ENCODE data around the gene KCNE2. TPM values are rescaled to one million over a fixed set of nuclear protein-coding genes. Genes with fewer than 3 reads are reported as not detected.
"Not testable (repeated sequence)": the region's sequence is repeated elsewhere in the genome, so short reads cannot be mapped to it uniquely, and the experiment has no call there.

Gene KCNE2
- total RNA-seq, 2 donors from 2014 or later: not detected

DNA sequence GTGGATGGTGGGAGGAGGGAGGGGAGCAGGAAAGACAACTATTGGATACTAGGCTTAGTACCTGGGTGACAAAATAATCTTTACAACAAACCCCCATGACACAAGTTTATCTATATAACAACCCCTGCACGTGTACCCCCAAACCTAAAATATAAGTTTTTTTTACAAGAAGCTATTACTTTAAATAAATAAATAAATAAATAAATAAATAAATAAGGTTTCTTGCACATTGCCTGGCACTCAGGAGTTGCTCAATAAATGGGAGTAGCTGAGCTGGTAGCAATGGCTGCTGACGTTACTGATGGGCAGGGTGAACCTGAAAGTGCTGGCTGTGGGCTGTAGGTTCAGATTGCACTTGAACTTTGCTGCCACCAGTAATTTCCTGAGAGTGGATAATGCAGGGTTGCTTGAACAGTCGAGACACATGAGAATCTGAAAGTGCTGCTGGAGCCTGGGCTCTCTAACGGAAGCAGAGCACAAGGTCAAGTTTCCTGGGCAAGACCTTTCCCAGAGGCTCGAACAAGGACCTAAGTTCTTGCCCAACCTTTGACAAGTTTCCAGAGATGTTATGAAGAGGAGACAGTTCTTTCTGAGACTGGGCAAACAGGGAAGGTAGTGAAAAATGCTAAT is 14.8 kb upstream of the KCNE2 start:
- DNase-seq (ENCODE audit: low spot score): peak; percentile 30
- intact Hi-C loops (cut with DNase I): loop anchor here (5.0 kb wide), 3 partner anchors 147 to 432 kb away; partner anchors contain the start of gene ATP5PO (in 1 of the 2)

DNA sequence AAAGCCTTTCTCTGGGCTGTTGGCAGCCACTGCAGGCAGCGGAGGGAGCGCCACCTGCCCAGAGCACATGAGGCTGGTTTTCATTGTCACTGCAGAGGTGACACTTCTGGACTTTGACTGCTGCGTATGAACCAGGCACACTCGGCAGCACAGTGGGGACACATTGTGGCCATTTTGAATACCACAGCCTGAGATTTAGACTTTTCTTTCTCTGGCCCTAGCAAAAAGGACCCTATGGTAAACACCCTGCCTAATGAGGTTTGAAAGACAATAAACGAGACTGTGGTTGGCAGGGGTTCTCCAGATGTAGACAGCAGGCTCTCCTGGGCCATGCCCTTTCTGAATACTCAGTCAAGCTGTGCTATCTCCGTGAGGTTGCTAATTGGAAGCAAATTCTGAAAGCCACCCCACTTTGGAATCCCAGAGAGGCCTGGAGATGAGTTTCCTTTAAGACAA is 12.0 kb upstream of the KCNE2 start:
- intact Hi-C loops (cut with DNase I): no loop called here
- DNase-seq (ENCODE audit: low spot score): peak; percentile 70

DNA sequence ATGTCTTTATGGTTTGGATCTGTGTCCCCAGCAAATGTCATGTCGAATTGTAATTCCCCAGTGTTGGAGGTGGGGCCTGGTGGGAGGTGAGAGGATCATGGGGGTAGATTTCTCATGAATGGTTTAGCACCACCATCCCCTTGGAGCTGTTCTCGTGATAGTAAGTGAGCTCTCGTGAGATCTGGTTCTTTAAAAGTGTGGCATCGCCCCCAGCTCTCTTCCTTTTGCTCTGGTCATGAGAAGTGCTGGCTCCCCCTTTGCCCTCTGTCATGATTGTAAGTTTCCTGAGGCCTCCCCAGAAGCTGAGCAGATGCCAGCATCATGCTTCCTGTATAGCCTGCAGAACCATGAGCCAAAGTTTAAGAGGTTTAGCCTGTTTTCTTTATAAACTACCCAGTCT is 11.2 kb upstream of the KCNE2 start:
- intact Hi-C loops (cut with DNase I): no loop called here
- no peak for DNase-seq (ENCODE audit: low spot score)

DNA sequence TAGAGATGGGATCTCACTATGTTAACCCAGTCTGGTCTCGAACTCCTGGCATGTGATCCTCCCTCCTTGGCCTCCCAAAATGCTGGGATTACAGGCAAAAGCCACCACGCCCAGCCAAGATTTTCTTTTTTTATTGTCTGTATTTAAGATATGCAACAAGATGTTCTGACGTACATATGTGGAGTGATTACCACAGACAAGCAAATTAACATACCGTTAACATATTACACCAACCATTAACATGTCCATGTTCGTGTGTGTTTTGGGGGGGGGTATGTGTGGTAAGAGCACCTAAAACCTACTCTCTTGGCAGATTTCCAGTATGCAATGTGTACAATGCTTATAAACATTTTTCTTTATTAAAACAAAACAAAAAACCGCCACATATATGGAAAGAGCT is 10.6 kb upstream of the KCNE2 start:
- intact Hi-C loops (cut with DNase I): no loop called here
- no peak for DNase-seq (ENCODE audit: low spot score)

DNA sequence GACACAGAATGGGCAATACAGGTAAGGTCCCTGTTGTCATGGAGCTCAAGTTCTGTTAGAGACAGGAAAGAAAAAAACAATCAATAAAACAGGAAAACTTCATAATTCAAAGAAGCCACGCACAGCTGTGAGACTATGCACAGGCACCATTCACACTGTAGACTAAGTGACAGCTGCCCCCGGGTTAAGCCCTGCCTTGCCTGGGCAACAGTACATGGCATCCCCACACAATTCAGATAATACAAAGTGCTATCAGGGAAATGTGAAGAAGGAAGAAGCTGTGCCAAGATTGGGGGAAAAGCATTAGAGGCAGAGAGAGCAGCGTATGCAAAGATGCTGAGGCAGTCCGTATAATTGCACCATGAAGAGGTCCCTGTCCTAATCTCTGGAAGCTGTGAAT is 9.0 kb upstream of the KCNE2 start:
- intact Hi-C loops (cut with DNase I): no loop called here
- DNase-seq (ENCODE audit: low spot score): peak; percentile 16

DNA sequence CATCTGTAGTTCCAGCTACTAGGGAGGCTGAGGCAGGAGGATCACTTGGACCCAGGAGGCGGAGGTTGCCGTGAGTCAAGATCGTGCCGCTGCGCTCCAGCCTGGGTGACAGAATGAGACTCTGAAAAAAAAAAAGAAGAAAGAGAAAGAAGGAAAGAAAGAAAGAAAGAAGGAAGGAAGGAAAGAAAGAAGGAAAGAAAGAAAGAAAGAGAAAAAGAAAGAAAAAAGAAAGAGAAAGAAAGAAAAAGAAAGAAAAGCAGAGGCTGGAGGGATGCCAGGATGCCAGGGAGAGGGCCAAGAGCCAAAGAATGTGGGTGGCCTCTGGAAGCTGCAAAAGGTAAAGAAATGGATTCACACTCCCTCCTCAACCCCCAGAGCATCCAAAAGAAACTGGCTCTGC is 8.2 kb upstream of the KCNE2 start:
- DNase-seq (ENCODE audit: low spot score): peak; percentile 26
- intact Hi-C loops (cut with DNase I): no loop called here

DNA sequence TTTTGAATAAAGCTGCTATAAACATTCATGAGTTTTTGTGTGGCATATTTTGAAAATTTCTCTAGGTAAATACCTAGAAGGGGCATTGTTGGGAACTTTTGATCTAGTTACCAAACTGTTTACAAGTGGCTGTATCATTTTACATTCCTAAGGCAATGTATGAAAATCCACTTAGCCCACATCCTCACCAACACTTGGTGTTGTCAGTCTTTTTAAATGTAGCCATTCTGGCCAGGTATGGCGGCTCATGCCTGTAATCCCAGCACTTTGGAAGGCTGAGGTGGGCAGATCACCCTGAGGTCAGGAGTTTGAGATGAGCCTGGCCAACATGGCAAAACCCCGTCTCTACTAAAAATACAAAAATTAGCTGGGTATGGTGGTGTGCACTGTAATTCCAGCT is 5.9 kb upstream of the KCNE2 start:
- no peak for DNase-seq (ENCODE audit: low spot score)
- intact Hi-C loops (cut with DNase I): no loop called here

DNA sequence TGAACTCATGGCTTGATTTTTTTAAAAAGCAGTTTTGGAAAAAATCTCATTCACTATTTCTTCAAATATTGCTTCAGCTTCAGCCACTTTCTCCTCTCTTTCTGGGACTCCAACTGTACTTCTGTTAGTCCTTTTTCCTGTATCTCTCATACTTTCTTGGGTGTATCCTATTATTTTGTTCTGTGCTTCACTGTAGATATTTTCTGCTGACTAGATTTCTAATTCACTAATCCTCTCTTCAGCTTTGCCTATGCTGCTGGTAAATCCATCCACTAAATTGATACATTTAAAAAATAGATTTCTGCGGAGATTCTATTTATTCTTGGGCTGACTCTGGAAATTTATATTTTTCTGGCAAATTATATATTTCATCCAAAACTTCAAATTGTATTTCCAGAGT is 4.9 kb upstream of the KCNE2 start:
- no peak for DNase-seq (ENCODE audit: low spot score)
- intact Hi-C loops (cut with DNase I): no loop called here

DNA sequence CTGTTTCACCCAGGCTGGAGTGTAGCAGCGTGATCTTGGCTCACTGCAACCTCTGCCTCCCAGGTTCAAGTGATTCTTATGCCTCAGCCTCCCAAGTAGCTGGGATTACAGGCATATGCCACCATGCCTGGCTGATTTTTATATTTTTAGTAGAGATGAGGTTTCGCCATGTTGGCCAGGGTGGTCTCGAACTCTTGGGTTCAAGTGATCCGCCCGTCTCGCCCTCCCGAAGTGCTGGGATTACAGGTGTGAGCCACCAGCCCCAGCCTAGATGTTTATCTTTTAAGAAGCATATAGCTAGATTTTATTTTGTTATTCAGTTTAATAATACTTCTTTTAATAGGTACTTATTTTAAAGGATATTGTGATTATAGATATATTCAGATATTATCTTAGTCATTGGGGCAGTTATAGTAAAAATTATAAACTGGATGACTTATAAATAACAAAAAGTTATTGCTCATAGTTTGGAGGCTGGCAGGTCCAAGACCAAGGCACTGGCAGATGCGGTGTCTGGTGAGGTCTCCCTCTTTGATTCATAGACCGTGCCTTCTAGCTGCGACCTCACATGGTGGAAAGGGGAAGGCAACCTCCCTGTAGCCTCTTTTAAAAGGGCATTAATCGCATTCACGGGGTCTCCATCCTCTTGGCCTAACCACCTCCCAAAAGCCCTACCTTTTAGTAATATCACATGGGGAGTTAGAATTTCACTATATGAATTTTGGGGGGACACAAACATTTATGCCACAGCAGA is 3.1 kb upstream of the KCNE2 start:
- intact Hi-C loops (cut with DNase I): no loop called here

DNA sequence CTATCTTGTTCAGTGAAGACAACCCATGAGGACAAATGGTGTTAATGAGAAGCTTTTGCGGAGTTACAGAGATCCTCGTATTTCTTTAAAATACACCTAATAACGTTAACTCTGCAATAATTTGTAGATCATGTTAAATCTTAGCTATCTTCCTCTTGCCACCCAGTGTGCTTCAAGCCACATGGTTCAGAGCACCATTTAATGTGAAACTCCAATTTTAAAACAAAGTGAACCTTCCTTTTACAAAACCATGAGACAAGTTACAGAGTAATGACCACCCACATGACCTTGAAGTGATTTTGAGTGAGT is 1.7 kb upstream of the KCNE2 start:
- intact Hi-C loops (cut with DNase I): no loop called here
- DNase-seq (ENCODE audit: low spot score): no peak

More for the DNA sequence above, 3.1 kb upstream of the KCNE2 start:
- peak; percentile 67 for DNase-seq (ENCODE audit: low spot score)

DNA sequence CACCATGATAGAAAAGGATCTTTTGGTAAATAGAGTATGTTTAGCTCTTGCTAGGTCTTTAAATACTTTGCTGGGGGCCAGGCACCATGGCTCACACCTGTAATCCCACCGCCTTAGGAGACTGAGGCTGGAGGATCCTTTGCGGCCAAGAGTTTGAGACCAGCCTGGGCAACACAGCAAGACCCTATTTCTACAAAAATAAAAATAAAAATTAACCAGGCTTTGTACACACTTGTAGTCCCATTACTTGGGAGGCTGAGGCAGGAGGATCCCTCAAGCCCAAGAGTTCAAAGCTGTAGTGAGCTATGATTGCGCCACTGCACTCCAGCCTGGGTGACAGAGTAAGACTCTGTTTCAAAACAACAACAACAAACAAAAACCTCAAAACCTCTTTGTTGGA is 1.1 kb upstream of the KCNE2 start:
- DNase-seq (ENCODE audit: low spot score): peak; percentile 23
- intact Hi-C loops (cut with DNase I): no loop called here

DNA sequence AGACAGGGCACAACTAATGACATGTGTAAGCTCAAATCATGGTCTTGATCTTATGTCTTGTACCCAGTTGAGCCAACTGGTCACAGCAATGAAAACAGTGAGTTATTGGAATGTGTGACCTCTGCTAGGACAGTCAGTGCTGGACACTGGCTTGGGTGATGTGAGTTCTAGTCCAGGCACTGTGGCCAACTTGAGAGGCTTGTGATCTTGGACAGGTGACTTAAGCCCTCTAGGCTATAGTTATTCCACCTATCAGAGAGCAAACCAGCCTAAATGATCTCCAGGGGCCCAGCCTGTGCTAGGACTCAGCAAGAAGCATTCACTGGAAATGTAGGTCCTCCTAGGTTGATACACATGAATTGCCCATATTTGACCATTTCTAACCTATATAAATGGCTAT is 1.1 kb downstream of the KCNE2 start:
- intact Hi-C loops (cut with DNase I): no loop called here
- no peak for DNase-seq (ENCODE audit: low spot score)

DNA sequence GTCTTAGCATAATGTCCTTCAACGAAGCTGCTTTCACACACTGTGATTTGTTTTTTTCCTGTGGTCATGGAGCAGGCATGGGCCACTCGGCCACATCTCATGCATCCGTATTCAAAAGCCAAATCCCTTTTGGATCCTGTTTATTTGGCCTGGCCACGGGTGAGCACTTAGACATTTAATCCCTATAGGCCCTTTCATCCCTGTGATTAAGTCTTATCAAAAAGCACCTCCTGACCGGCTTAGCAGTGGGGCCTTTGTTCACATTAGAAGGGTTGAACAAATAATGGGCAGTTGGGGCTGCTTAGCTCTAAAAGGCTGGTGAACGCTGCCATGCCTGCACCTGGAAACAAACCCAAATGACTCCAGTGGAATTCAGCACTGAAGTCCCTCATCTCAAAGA is 2.0 kb downstream of the KCNE2 start:
- intact Hi-C loops (cut with DNase I): no loop called here

DNA sequence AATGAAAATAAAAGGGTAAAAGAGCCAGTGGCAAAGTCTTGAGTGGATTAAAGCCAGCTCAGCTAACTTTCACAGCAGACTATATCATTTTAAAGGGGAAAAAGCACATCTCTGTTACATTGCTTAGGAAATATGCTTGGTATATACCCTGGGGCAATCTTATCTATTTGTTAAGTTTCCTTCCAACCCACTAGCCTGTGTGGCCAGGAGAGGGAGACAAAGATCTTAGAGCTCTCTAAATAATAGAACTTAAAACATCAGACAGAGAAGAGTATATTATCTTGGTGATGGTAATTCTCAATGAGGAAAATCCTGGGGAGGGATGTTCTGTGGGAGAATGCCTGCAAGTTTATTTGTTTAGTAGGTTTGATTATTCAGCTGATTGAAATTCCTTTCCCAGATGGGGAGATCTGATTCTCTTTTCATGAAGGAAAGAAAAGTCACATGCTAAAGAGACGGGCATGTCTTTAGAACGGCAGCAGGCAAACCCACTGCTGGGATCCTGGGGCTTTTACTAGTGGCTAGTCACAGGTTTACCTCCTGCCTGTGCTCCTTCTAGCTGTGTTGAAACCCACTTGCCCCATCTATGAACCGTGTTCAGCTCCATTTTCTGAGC is 3.6 kb downstream of the KCNE2 start:
- DNase-seq (ENCODE audit: low spot score): no peak
- intact Hi-C loops (cut with DNase I): no loop called here

More for the DNA sequence above, 2.0 kb downstream of the KCNE2 start:
- DNase-seq (ENCODE audit: low spot score): peak; percentile 23

DNA sequence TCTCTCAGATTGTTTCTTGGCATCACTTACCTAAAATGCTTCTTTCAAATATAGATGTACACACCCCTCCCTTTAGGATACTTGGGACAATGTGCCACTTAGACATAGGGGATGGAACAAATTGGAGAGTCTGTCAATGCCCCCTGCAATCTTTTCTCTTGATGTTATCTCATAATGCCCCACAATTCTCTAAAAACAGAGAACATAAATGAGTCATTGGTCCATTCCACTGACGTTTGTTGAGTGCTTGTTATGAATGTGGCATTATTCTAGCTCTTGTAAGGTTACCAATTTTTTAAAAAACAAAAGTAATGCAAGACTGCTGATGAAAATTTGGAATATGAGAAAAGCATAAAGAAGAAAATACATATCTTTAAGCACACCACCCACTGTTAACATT is 5.9 kb downstream of the KCNE2 start:
- intact Hi-C loops (cut with DNase I): no loop called here

DNA sequence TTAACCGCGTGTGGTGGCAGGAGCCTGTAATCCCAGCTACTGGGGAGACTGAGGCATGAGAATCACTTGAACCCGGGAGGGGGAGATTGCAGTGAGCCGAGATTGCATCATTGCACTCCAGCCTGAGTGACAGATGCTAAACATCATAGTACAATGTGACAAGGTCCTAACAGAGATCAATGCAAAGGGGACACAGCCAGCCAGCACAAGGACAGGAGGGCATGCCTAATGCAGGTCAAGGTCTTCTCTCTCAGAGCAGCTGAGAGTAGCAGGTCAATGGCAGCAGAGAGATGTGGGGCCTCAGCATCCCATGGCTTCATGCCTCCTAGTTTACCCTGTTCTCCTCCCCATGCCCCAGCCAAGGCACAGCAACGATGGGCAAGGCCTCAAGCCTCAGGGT is 8.5 kb downstream of the KCNE2 start:
- DNase-seq (ENCODE audit: low spot score): peak; percentile 40
- intact Hi-C loops (cut with DNase I): no loop called here

More for the DNA sequence above, 5.9 kb downstream of the KCNE2 start:
- no peak for DNase-seq (ENCODE audit: low spot score)

DNA sequence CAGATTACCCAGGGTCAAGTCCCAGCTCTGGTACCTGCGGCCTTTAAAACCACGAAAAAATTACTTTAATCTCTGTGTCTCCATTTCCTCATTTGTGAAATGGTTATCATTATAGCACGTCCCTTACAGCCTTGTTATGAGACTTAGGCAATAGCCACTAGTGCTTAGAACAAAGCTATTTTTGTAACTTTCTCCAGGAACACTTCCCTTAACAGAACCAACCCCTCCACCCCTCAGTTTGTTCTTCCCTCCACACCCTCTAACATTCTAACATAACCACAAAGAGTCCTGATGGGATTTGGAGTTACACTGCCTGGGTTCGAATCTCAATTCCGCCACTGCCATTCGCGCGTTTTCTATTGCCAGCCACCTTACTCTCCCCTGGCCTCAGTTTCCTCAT is 10.7 kb downstream of the KCNE2 start:
- DNase-seq (ENCODE audit: low spot score); intact Hi-C loops (cut with DNase I): not testable (repeated sequence)

DNA sequence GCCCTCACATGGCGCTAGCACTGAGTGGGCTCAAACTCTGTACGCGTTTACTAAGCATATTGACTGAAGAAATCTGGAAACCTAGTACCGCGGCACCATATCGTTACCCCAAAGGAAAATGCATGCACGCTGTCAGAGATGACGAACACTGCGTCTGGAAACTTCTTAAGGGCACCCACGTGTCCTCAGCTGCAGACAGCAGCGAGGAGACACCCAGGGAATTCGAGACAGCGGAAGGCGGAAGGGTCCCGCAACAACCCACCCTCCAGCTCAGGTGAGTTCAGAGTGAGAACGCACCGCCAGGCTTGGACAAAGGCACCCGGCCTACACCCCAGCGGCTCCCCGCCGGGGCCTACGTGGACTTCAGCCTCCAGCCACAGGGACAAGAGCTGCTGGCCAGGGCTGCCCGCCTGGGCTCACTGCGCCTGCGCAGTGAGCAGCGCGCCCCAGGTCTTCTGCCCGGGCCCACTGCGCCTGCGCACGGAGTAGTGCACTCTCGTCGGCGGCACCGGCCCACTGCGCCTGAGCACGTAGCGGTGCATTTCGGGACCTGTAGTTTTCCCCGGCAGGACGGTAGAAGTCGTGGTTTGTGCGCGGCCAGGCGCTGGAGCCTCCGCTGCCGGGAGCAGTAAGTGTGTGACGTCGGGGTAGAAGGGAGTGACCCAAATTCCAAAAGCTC is 11.3 kb downstream of the KCNE2 start, which contains the start of gene SMIM11:
Gene SMIM11 (plus strand): TSS at position 568 of the 679 bp plus-strand sequence. CDS start 3,998 bp downstream, outside the sequence.
- DNase-seq (ENCODE audit: low spot score); intact Hi-C loops (cut with DNase I): not testable (repeated sequence)

DNA sequence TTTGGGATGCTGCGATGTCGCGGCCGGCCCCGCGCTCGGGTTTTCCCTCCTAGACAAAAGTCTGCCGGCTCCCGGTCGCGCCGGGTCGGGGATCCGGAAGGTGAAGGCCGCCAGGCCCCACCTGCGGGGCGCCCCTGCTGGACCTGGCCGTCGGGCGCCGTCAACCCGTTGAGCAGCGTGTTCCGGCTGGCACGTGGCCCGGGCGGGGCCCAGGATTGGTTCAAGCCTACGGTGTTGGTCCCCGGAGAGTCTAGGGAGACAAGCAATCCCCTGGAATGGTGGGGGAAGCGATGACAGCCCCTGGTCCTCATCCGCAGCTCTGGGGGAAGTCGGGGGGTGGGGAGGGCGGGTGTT is 11.8 kb downstream of the KCNE2 start:
- intact Hi-C loops (cut with DNase I); DNase-seq (ENCODE audit: low spot score): not testable (repeated sequence)

DNA sequence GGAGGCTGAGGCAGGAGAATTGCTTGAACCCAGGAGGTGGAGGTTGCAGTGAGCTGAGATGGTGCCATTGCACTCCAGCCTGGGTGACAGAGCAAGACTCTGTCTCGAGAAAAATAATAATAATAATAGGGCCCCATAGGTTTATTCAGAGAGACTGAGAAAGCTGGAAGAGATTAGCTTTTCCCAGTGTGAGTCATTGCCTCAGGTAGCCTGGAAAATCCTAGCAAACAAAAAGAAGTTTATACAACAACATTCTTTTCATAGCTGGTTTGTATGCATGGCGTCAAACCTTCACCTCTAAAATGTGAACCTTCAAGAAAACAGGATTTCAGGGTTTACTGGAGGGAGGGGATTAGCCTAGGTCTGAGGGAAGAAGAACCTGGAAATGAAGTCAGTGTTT is 19.3 kb downstream of the KCNE2 start:
- DNase-seq (ENCODE audit: low spot score); intact Hi-C loops (cut with DNase I): not testable (repeated sequence)
